IPS-18c (cell line): ENCODE data around the gene BMPR2.

Experiments used
- H3K4me3 ChIP-seq: 2 replicates; pipeline ENCODE4 v1.7.0; 2013; ENCODE audit warnings: low read depth, mild to moderate bottlenecking, low read length, moderate library complexity; ENCODE audit not compliant: insufficient read depth
- H3K9me3 ChIP-seq: one replicate; pipeline ENCODE4 v1.6.1; 2013; ENCODE audit warnings: mild to moderate bottlenecking, low read length, moderate library complexity; ENCODE audit not compliant: control insufficient read depth, insufficient read depth

Gene BMPR2

GRCh38 chr2:202599105-202599504, 223.0 kb downstream of the BMPR2 start:
- H3K4me3 ChIP-seq, result no peak overlapping the region
- no peaks in the 10 kb centered on the region for H3K9me3 ChIP-seq

- H3K9me3 ChIP-seq, result no peaks in the 10 kb centered on the region
- no peak overlapping the region for H3K4me3 ChIP-seq
These were observed 223.8 kb downstream of the BMPR2 start for GRCh38 chr2:202599911-202600310.

- Histone ChIP-seq H3K4me3 (no peak overlapping the region), H3K9me3 (no peaks in the 10 kb centered on the region)
These were observed 228.6 kb downstream of the BMPR2 start for GRCh38 chr2:202604699-202605098.

GRCh38 chr2:202605174-202605573, 229.0 kb downstream of the BMPR2 start:
- Histone ChIP-seq H3K4me3 (no peak overlapping the region), H3K9me3 (no peaks in the 10 kb centered on the region)

- Histone ChIP-seq H3K4me3 (no peak overlapping the region), H3K9me3 (no peaks in the 10 kb centered on the region)
These were observed 232.2 kb downstream of the BMPR2 start for GRCh38 chr2:202608142-202608852.

- H3K9me3 ChIP-seq, result no peaks in the 10 kb centered on the region
- no peak overlapping the region for H3K4me3 ChIP-seq
These were observed 233.4 kb downstream of the BMPR2 start for GRCh38 chr2:202609381-202610145.

- Histone ChIP-seq H3K9me3 (no peaks in the 10 kb centered on the region), H3K4me3 (no peak overlapping the region)
These were observed 234.3 kb downstream of the BMPR2 start for GRCh38 chr2:202610380-202610779.

GRCh38 chr2:202612145-202612544, 236.0 kb downstream of the BMPR2 start:
- Histone ChIP-seq H3K4me3 (no peak overlapping the region), H3K9me3 (no peaks in the 10 kb centered on the region)

GRCh38 chr2:202613479-202613878, 237.4 kb downstream of the BMPR2 start:
- Histone ChIP-seq H3K4me3 (no peak overlapping the region), H3K9me3 (no peaks in the 10 kb centered on the region)
